Measurements from ENCODE around the gene STK17A. TPM values are rescaled to one million over a fixed set of nuclear protein-coding genes. Genes with fewer than 3 reads are reported as not detected.
A peak's percentile ranks its signal among the peaks of the same experiment; 100 is the strongest.

Gene STK17A
- total and polyA plus RNA-seq, 2 donors (not counting 1 experiment from before 2014, with no cell fraction given): 46.8 to 53.2 TPM

GRCh38 chr7:43612128-43612527, 29.2 kb downstream of the STK17A start:
- Histone ChIP-seq H3K4me3 (replicated peaks in 1 of 4; ENCODE audit: control extremely low read depth in 1 of 4, insufficient read depth in 1 of 4, low read depth in 3 of 4, low read length in 4 of 4) (no peak overlapping the region), H3K4me2 (ENCODE audit: extremely low read depth, insufficient read depth, low read length) (peak overlapping the region; percentile 40), H3K36me3 (ENCODE audit: control insufficient read depth, insufficient read depth, low read length) (peaks cover 16% of the 10 kb centered on the region), H3K27me3 (ENCODE audit: control insufficient read depth, insufficient read depth, low read length) (no peaks in the 10 kb centered on the region), H2AFZ (ENCODE audit: low read length) (no peak overlapping the region), H4K20me1 (ENCODE audit: control insufficient read depth, extremely low read depth, insufficient read depth, low read length) (no peaks in the 10 kb centered on the region), H3K79me2 (ENCODE audit: control insufficient read depth, insufficient read depth, low read length) (peaks cover 72% of the 10 kb centered on the region), H3K4me1 (ENCODE audit: control insufficient read depth, extremely low read depth, insufficient read depth, low read length) (peaks cover 14% of the 10 kb centered on the region), H3K9ac (ENCODE audit: insufficient read depth, low read length) (no peak overlapping the region), H3K27ac (ENCODE audit: insufficient read depth, low read length) (peak overlapping the region; percentile 43), H3K9me3 (ENCODE audit: control insufficient read depth, insufficient read depth, low read depth, low read length) (no peaks in the 10 kb centered on the region)
- TF ChIP-seq EZH2 (IDR thresholded peaks at IDR 0.05; ENCODE audit: low read length, missing control alignments) (no peak), CTCF (conservative IDR thresholded peaks at IDR 0.05 in 1 of 2, IDR thresholded peaks at IDR 0.05 in 1 of 2; ENCODE audit: low read depth in 1 of 2, low read length in 2 of 2) (no peak)
- peak in 1 of 2 donors; percentile 49 for DNase-seq (ENCODE audit: low read depth in 2 of 2)

- peak overlapping the region; percentile 40 for H3K4me2 ChIP-seq (ENCODE audit: extremely low read depth, insufficient read depth, low read length)
- TF ChIP-seq CTCF (conservative IDR thresholded peaks at IDR 0.05 in 1 of 2, IDR thresholded peaks at IDR 0.05 in 1 of 2; ENCODE audit: low read depth in 1 of 2, low read length in 2 of 2) (no peak), EZH2 (IDR thresholded peaks at IDR 0.05; ENCODE audit: low read length, missing control alignments) (no peak)
- no peaks in the 10 kb centered on the region for H3K9me3 ChIP-seq (ENCODE audit: control insufficient read depth, insufficient read depth, low read depth, low read length)
- no peaks in the 10 kb centered on the region for H4K20me1 ChIP-seq (ENCODE audit: control insufficient read depth, extremely low read depth, insufficient read depth, low read length)
- H3K79me2 ChIP-seq (ENCODE audit: control insufficient read depth, insufficient read depth, low read length): peaks cover 73% of the 10 kb centered on the region
- no peak overlapping the region for H3K4me3 ChIP-seq (replicated peaks in 1 of 4; ENCODE audit: control extremely low read depth in 1 of 4, insufficient read depth in 1 of 4, low read depth in 3 of 4, low read length in 4 of 4)
- no peak overlapping the region for H3K9ac ChIP-seq (ENCODE audit: insufficient read depth, low read length)
- peaks cover 16% of the 10 kb centered on the region for H3K36me3 ChIP-seq (ENCODE audit: control insufficient read depth, insufficient read depth, low read length)
- peaks cover 14% of the 10 kb centered on the region for H3K4me1 ChIP-seq (ENCODE audit: control insufficient read depth, extremely low read depth, insufficient read depth, low read length)
- peak overlapping the region; percentile 43 for H3K27ac ChIP-seq (ENCODE audit: insufficient read depth, low read length)
- H2AFZ ChIP-seq (ENCODE audit: low read length): no peak overlapping the region
- no peaks in the 10 kb centered on the region for H3K27me3 ChIP-seq (ENCODE audit: control insufficient read depth, insufficient read depth, low read length)
- DNase-seq (ENCODE audit: low read depth in 2 of 2): peak; percentile 65 to 78
Observed at GRCh38 chr7:43612599-43613589, 30.0 kb downstream of the STK17A start.

GRCh38 chr7:43615558-43616145, 32.7 kb downstream of the STK17A start:
- no peaks in the 10 kb centered on the region for H4K20me1 ChIP-seq (ENCODE audit: control insufficient read depth, extremely low read depth, insufficient read depth, low read length)
- peaks cover 73% of the 10 kb centered on the region for H3K79me2 ChIP-seq (ENCODE audit: control insufficient read depth, insufficient read depth, low read length)
- no peak overlapping the region for H2AFZ ChIP-seq (ENCODE audit: low read length)
- no peak overlapping the region for H3K4me2 ChIP-seq (ENCODE audit: extremely low read depth, insufficient read depth, low read length)
- H3K9ac ChIP-seq (ENCODE audit: insufficient read depth, low read length): no peak overlapping the region
- no peaks in the 10 kb centered on the region for H3K9me3 ChIP-seq (ENCODE audit: control insufficient read depth, insufficient read depth, low read depth, low read length)
- no peak for DNase-seq (ENCODE audit: low read depth in 2 of 2)
- TF ChIP-seq EZH2 (IDR thresholded peaks at IDR 0.05; ENCODE audit: low read length, missing control alignments): no peak
- TF ChIP-seq CTCF (conservative IDR thresholded peaks at IDR 0.05 in 1 of 2, IDR thresholded peaks at IDR 0.05 in 1 of 2; ENCODE audit: low read depth in 1 of 2, low read length in 2 of 2): no peak
- no peak overlapping the region for H3K4me3 ChIP-seq (replicated peaks in 1 of 4; ENCODE audit: control extremely low read depth in 1 of 4, insufficient read depth in 1 of 4, low read depth in 3 of 4, low read length in 4 of 4)
- no peak overlapping the region for H3K27ac ChIP-seq (ENCODE audit: insufficient read depth, low read length)
- H3K4me1 ChIP-seq (ENCODE audit: control insufficient read depth, extremely low read depth, insufficient read depth, low read length): peaks cover 14% of the 10 kb centered on the region
- H3K36me3 ChIP-seq (ENCODE audit: control insufficient read depth, insufficient read depth, low read length): peaks cover 12% of the 10 kb centered on the region
- H3K27me3 ChIP-seq (ENCODE audit: control insufficient read depth, insufficient read depth, low read length): no peaks in the 10 kb centered on the region
